22Rv1 (cell line): Measurements from ENCODE around the gene SERPINA12.

Source experiments
- ZFX ChIP-seq: fragments of 450-650 bp; IDR thresholded peaks from 2 replicates; pipeline ENCODE4 v1.6.1; 2017; ENCODE audit warnings: antibody characterized with exemption, borderline replicate concordance
- TF ChIP-seq, protein P1 (sequence below): fragments of 450-650 bp; IDR thresholded peaks from 2 replicates; pipeline ENCODE4 v1.5.1; 2017; ENCODE audit warnings: mild to moderate bottlenecking

DNA sequence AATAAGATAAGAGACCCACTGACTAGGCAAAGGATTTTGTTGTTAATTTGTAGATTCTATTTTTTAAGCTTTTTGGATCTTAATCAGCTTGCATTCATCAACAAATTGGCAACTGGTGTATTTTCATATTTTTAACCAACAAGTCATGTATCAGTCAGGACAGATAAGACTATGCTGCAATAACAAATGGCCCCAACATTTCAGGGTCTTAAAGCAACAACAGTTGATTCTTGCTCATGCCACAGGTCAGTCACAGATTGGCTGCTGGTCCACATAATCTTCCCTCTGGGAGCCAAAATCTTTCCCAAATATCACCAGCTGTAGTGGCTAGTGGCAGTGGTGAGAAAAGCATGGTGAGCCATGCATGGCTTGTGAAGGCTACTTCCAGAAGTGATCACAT lies 21.9 kb upstream of the SERPINA12 start:
- TF ChIP-seq, protein P1, sequence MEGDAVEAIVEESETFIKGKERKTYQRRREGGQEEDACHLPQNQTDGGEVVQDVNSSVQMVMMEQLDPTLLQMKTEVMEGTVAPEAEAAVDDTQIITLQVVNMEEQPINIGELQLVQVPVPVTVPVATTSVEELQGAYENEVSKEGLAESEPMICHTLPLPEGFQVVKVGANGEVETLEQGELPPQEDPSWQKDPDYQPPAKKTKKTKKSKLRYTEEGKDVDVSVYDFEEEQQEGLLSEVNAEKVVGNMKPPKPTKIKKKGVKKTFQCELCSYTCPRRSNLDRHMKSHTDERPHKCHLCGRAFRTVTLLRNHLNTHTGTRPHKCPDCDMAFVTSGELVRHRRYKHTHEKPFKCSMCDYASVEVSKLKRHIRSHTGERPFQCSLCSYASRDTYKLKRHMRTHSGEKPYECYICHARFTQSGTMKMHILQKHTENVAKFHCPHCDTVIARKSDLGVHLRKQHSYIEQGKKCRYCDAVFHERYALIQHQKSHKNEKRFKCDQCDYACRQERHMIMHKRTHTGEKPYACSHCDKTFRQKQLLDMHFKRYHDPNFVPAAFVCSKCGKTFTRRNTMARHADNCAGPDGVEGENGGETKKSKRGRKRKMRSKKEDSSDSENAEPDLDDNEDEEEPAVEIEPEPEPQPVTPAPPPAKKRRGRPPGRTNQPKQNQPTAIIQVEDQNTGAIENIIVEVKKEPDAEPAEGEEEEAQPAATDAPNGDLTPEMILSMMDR, result no peak
- TF ChIP-seq ZFX, result no peak
